CD4-positive, alpha-beta T cell treated with Interleukin-12 subunit alpha and Interleukin-12 subunit beta, for 1 hour (primary cell): Measurements from ENCODE around the gene PTPRK.
"Not testable (repeated sequence)": the region's sequence is repeated elsewhere in the genome, so short reads cannot be mapped to it uniquely, and the experiment has no call there.

Experiments
- DNase-seq: peaks from one replicate; pipeline ENCODE4 v3.0.0-alpha.2; 2020

PTPRK gene

GRCh38 chr6:128437685-128438084, 82.7 kb downstream of the PTPRK start:
- no peak for DNase-seq

- DNase-seq: not testable (repeated sequence)
Measured at GRCh38 chr6:128434752-128435151, 85.6 kb downstream of the PTPRK start.

- DNase-seq: no peak
Measured at GRCh38 chr6:128432394-128432793, 88.0 kb downstream of the PTPRK start.

GRCh38 chr6:128427139-128427538, 93.3 kb downstream of the PTPRK start:
- DNase-seq: no peak

DNA sequence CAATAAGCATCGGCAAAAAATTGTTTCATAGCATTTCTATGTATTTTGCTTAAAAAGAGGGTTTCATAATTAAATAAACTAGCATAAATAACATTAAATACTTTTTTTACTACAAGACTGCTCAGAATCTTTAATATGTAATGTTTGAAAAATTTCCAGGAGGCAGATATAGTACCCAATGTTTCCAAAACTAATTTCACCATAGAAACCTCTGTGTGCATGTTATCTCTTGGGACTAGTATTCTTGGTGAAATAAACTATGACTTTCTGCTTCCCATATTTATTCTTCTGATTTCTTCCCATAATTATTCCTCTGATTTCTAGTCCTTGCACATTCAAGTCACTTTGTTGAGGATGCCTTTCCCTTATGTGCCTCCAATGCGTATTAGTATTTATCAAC, 94.5 kb downstream of the PTPRK start:
- DNase-seq: no peak

DNA sequence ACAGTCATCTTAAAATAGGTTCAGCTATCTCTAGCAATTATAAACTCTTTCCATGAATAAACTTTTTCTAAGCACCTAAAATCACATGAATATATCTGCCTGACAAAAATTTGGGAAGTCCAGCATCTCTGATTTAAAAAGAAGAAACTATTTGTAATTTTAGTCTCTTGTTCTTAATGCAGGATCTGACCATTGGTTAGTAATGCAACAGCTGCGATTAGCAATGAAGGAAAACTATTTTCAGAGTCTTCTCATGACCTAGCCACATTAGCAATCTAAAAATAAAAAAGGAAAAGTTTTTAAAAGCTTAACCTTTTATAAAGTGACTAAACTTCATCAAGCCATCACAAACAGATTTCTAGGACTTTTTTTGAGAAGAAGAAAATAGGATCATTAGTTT, 97.5 kb downstream of the PTPRK start:
- DNase-seq: no peak

GRCh38 chr6:128422200-128422599, 98.2 kb downstream of the PTPRK start:
- DNase-seq: no peak

- no peak for DNase-seq
Measured at GRCh38 chr6:128421788-128422187, 98.6 kb downstream of the PTPRK start.

- DNase-seq: no peak
Measured at GRCh38 chr6:128417698-128418097, 102.7 kb downstream of the PTPRK start.

DNA sequence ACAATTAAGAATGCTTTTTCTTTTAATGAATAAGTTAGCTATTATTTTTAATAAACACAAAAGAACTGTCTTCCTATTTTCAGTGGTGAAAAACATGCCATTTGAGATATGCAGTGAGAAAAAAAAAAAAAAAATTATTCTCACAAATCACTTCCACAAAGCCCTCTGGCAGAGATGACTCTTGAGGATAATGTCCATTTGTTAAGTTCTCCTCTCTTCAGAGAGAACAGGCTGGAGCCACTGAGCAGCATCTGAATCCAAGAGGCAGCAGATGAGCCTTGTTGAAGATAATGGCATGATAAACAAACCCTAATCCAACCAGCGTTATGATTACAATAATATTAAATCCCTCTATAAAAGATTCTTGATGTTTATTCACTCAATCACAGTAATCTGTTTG, 105.0 kb downstream of the PTPRK start:
- no peak for DNase-seq

DNA sequence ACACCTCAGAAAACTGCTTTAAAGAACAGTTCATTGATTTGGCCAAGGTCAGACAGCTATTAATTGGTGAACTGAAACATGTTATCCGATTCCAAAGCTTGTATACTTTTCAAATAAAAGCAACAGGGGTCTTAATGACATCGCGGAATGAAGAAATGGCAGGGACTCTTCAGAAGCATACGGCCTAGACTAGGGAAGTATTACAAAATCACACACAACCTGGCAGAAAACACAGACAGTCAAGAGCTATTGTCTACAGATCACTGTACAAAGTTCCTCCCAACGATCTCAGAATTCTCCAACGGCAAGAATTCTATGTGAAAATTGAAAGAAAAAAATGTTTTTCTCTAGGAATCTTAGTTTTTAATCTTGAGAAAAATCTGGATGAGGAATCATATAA, 105.5 kb downstream of the PTPRK start:
- DNase-seq: no peak

GRCh38 chr6:128413291-128413690, 107.1 kb downstream of the PTPRK start:
- DNase-seq: no peak

DNA sequence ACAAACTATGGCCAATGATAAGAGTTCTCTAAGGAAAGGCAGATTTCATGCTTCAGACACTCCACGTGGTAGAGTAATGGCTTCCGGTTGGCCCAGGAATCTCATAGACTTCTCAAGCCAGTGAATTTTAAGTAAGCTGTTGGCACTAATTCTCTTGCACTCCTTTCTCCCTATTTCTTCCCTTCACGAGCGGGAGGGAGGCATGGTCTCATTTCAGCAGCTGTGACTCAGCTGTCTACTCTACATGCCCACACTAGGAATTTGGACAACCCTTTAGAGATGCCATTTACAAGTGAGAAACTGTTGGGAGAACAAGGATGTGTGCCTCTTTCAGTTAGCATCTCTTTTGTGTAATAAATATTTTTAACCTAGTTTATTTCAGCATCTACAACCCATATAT, 107.7 kb downstream of the PTPRK start:
- no peak for DNase-seq

GRCh38 chr6:128410584-128410983, 109.8 kb downstream of the PTPRK start:
- DNase-seq: no peak

DNA sequence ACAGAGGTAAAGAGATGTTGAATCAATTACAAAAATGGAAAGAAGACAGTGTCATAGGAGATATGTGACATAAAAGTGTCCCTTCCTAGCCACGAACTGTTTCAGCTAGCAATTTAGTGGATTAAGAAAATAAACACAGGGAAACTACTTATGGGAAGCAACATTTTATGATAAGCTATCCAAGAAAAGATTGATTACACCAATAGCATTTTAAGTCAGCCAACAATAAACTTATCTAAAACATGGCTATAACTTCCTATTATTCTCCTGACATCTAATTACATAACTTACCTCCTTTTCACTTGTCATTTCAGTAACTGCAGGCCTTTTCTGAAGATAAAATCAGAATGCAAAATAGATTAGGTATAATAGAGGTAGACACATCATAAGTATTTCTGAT, 111.4 kb downstream of the PTPRK start:
- DNase-seq: no peak

- DNase-seq: no peak
Measured at GRCh38 chr6:128406453-128406852, 113.9 kb downstream of the PTPRK start.

DNA sequence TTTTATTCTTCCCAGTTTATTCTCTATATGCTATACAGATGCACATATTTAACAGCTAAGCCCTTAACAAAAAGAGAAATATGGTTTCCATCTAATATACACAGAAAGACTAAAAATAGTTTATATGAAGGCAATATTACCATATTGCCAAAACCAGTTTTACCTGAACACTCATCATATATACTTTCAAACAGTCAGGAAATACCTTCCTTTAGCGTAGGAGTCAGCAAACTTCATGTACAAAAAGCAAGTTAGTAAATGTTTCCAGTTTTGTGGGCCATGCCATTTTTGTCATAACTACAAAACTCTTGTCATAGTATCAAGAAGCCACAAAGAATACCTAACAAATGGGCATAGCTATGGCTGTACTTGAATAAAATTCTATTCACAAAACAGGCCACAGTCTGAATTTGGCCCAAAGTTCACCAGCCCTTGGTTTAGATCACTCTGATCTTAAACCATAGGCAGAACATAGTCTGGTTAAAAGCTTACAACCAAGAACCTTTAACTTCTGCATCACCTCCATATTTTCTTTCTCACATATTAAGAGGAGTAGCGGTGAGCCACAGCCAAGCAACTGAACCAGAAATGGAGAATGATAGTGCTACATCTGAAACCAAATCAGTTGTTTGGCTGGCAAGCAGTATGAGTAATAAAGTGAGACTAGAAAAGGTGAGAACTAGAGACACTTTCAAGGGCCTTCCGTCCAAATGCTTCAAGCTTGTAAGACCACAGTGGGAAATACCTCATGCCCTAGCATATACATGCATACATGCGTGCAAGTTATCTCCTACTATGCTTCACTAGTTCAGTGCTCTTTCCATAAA, 116.6 kb downstream of the PTPRK start:
- DNase-seq: peak; percentile 0

GRCh38 chr6:128400875-128401274, 119.5 kb downstream of the PTPRK start:
- DNase-seq: no peak

- DNase-seq: no peak
Measured at GRCh38 chr6:128397996-128398395, 122.4 kb downstream of the PTPRK start.

- DNase-seq: no peak
Measured at GRCh38 chr6:128395596-128395995, 124.8 kb downstream of the PTPRK start.

DNA sequence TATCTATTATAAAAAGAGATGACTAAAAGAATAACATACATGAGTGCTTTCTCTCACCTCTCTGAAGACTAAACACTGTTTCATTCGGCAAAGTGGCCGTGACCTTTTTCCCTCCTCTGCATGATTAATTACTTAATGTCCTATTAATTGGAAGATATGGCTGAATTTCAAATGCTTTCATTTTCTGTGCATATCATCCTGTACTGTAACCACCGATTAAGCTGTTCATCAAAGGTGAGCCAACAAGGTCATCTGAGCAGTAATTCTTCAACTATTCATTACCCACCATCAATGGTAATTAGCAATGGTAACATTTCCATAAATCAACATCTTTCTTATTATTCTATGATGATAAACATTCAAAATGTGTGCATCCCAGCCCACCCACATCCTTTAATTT, 125.2 kb downstream of the PTPRK start:
- no peak for DNase-seq

DNA sequence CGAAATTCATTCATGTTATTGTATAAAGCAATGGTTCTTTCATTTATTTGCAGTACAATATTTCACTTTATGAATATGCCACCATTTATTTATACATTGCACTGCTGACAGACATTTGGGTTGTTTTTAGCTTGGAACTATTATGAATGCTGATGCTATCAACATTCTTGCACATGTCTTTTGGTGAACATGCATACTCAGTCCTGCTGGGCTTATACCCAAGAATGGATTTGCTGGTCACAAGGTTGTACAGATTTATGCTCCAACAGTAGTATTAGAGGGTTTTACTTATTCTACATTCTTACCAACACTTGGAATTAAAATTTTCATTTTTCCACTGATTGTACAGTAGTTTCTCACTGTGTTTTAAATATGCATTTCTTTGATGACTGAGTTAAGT, 126.2 kb downstream of the PTPRK start:
- DNase-seq: no peak

DNA sequence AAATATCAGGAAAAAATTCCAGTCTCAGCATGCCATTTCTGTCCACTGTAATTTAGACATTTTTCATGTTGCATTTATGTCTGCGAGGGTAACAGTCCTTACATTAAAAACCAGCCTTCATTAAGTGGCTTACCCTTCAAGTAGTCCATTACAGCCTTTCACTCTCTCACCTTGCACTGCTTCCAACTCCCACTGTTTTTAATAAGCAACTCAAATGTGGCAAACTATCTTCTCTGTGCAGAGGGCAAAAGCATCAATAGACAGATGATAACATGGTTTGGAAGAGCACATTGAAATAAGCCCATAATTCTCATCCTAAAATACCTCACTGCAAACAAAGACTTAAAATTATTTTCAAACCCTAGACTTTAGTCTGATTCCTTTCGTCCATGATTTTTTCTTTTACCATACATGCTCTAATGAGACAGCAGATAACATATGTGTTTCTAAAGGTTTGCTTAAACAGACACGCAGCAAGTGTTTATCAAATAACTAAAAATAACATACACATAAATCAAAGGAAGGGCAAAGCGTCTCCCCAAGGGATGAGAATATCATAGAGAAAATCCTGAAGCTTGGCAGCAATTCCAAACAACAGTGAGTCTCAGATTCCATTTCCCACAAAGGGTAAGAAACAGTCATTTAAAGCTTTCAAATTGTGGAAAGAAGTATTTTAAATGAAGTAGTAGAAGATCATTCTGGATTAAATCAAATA, 130.4 kb downstream of the PTPRK start:
- DNase-seq: no peak

GRCh38 chr6:128388380-128388779, 132.0 kb downstream of the PTPRK start:
- no peak for DNase-seq

GRCh38 chr6:128380891-128381290, 139.5 kb downstream of the PTPRK start:
- DNase-seq: no peak
